Pons (tissue), 1 donor: ENCODE results near the gene CYP26C1.
"Not testable (repeated sequence)": the region's sequence is repeated elsewhere in the genome, so short reads cannot be mapped to it uniquely, and the experiment has no call there.

Experiments used
- DNase-seq: peaks from one replicate; pipeline ENCODE4 v3.0.0-alpha.2; 2016; ENCODE audit warnings: low spot score

Gene CYP26C1

GRCh38 chr10:93076871-93077270 is 16.3 kb downstream of the CYP26C1 start:
- DNase-seq, result no peak

- no peak for DNase-seq
Observed at GRCh38 chr10:93077860-93078337, 17.3 kb downstream of the CYP26C1 start.

GRCh38 chr10:93079663-93080349 is 19.2 kb downstream of the CYP26C1 start:
- no peak for DNase-seq

- peak; percentile 20 for DNase-seq
Observed at GRCh38 chr10:93080350-93081046, 19.9 kb downstream of the CYP26C1 start.

- DNase-seq, result no peak
Observed at GRCh38 chr10:93081318-93081717, 20.7 kb downstream of the CYP26C1 start.

GRCh38 chr10:93081834-93082233 is 21.2 kb downstream of the CYP26C1 start:
- DNase-seq, result no peak

- no peak for DNase-seq
Observed at GRCh38 chr10:93083743-93084539, 23.3 kb downstream of the CYP26C1 start.

- no peak for DNase-seq
Observed at GRCh38 chr10:93085272-93085859, 24.8 kb downstream of the CYP26C1 start.

GRCh38 chr10:93086289-93086688 is 25.7 kb downstream of the CYP26C1 start:
- DNase-seq, result no peak

- no peak for DNase-seq
Observed at GRCh38 chr10:93087846-93088245, 27.2 kb downstream of the CYP26C1 start.

GRCh38 chr10:93088466-93088865 is 27.9 kb downstream of the CYP26C1 start:
- no peak for DNase-seq

- DNase-seq, result no peak
Observed at GRCh38 chr10:93090619-93091018, 30.0 kb downstream of the CYP26C1 start.

- DNase-seq, result no peak
Observed at GRCh38 chr10:93091960-93092359, 31.4 kb downstream of the CYP26C1 start.

GRCh38 chr10:93095225-93095624 is 34.6 kb downstream of the CYP26C1 start:
- no peak for DNase-seq

GRCh38 chr10:93096901-93097300 is 36.3 kb downstream of the CYP26C1 start:
- DNase-seq, result no peak

- DNase-seq, result no peak
Observed at GRCh38 chr10:93097386-93097785, 36.8 kb downstream of the CYP26C1 start.

- no peak for DNase-seq
Observed at GRCh38 chr10:93098816-93099215, 38.2 kb downstream of the CYP26C1 start.

GRCh38 chr10:93099670-93100069 is 39.1 kb downstream of the CYP26C1 start:
- no peak for DNase-seq

- DNase-seq, result not testable (repeated sequence)
Observed at GRCh38 chr10:93101148-93101547, 40.5 kb downstream of the CYP26C1 start.

GRCh38 chr10:93103953-93104352 is 43.4 kb downstream of the CYP26C1 start:
- no peak for DNase-seq

- no peak for DNase-seq
Observed at GRCh38 chr10:93106631-93107072, 46.1 kb downstream of the CYP26C1 start.

GRCh38 chr10:93110472-93111146 is 50.0 kb downstream of the CYP26C1 start:
- no peak for DNase-seq
